Measurements from ENCODE around the gene TEX2. TPM values are rescaled to one million over a fixed set of nuclear protein-coding genes. Genes with fewer than 3 reads are reported as not detected.

TEX2 gene
- total RNA-seq, 1 experiment from 2014 or later = 20.2 TPM

DNA sequence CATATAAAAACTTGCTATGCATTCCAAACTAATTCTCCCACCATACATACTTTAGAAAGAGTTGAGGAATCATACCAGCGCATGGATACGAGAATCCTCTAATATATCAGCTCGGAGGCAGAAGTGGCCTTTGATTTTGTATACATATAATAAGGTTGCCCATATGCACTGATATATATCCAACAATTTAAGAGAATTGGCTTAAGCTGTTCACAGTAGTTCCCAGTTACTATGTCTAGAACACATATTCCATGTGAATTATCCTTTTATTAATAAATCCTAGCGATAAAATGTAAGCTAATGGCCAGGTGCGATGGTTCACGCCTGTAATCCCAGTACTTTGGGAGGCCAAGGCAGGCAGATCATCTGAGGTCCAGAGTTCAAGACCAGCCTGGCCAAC, 113.9 kb downstream of the TEX2 start:
- ChIA-PET CTCF (interaction anchor here (1.3 kb wide), 1 partner anchor 133 kb away, joined by 5 read pairs; no protein-coding TSS in a partner anchor), POLR2A (interaction anchor here (1.4 kb wide), 1 partner anchor 29 kb away, joined by 3 read pairs; no protein-coding TSS in a partner anchor)
- no peaks in the 10 kb centered on the region for H3K4me1 ChIP-seq
- no peak for DNase-seq
- H3K27me3 ChIP-seq (replicated peaks; ENCODE audit: control insufficient read depth, insufficient read depth, low read length) = no peaks in the 10 kb centered on the region
- TF ChIP-seq CTCF (IDR thresholded peaks at IDR 0.05; ENCODE audit: insufficient read depth in 1 of 2, low read depth in 1 of 2, low read length in 1 of 2, severe bottlenecking in 1 of 2, unreplicated experiment in 1 of 2) = no peak
- intact Hi-C loops (cut with micrococcal nuclease; ENCODE audit: unreplicated experiment) = loop anchor here (5.0 kb wide), 1 partner anchor 113 kb away; the partner anchor contains the start of gene TEX2
- H3K9me3 Mint-ChIP-seq (ENCODE audit: unreplicated experiment) = no peaks in the 10 kb centered on the region
- no peak overlapping the region for H3K4me3 ChIP-seq (ENCODE audit: low read depth, low read length)
- no peak overlapping the region for H3K27ac Mint-ChIP-seq (ENCODE audit: unreplicated experiment)
- peaks cover 20% of the 10 kb centered on the region for H3K4me1 Mint-ChIP-seq (ENCODE audit: low read depth, unreplicated experiment)
- no peak overlapping the region for H3K4me3 Mint-ChIP-seq (ENCODE audit: unreplicated experiment)
- no TSS peak for BruUV-seq (replicated peaks)
- H3K36me3 Mint-ChIP-seq (ENCODE audit: insufficient read depth, unreplicated experiment) = peaks cover 21% of the 10 kb centered on the region
- no peaks in the 10 kb centered on the region for H3K36me3 ChIP-seq (ENCODE audit: control insufficient read depth, insufficient read depth, low read length)
- no peaks in the 10 kb centered on the region for H3K27me3 Mint-ChIP-seq (ENCODE audit: insufficient read depth, unreplicated experiment)
- no peaks in the 10 kb centered on the region for H3K9me3 ChIP-seq

GRCh38 chr17:64148699-64149098, 114.4 kb downstream of the TEX2 start:
- ChIA-PET POLR2A (interaction anchor here (1.4 to 1.5 kb wide), 2 partner anchors 11 to 30 kb away, joined by 3 to 5 read pairs; no protein-coding TSS in a partner anchor), CTCF (interaction anchor here (1.3 kb wide), 1 partner anchor 133 kb away, joined by 5 read pairs; no protein-coding TSS in a partner anchor)
- Mint-ChIP-seq H3K27me3 (ENCODE audit: insufficient read depth, unreplicated experiment) (no peaks in the 10 kb centered on the region), H3K4me1 (ENCODE audit: low read depth, unreplicated experiment) (peaks cover 20% of the 10 kb centered on the region), H3K4me3 (ENCODE audit: unreplicated experiment) (peak overlapping the region; percentile 40), H3K36me3 (ENCODE audit: insufficient read depth, unreplicated experiment) (peaks cover 20% of the 10 kb centered on the region), H3K27ac (ENCODE audit: unreplicated experiment) (no peak overlapping the region), H3K9me3 (ENCODE audit: unreplicated experiment) (no peaks in the 10 kb centered on the region)
- no peaks in the 10 kb centered on the region for H3K9me3 ChIP-seq
- no peaks in the 10 kb centered on the region for H3K36me3 ChIP-seq (ENCODE audit: control insufficient read depth, insufficient read depth, low read length)
- TF ChIP-seq CTCF (IDR thresholded peaks at IDR 0.05; ENCODE audit: insufficient read depth in 1 of 2, low read depth in 1 of 2, low read length in 1 of 2, severe bottlenecking in 1 of 2, unreplicated experiment in 1 of 2) = no peak
- H3K27me3 ChIP-seq (replicated peaks; ENCODE audit: control insufficient read depth, insufficient read depth, low read length) = no peaks in the 10 kb centered on the region
- no peaks in the 10 kb centered on the region for H3K4me1 ChIP-seq
- intact Hi-C loops (cut with micrococcal nuclease; ENCODE audit: unreplicated experiment) = loop anchor here (5.0 kb wide), 1 partner anchor 114 kb away; the partner anchor contains the start of gene TEX2
- BruUV-seq (replicated peaks) = no TSS peak
- H3K4me3 ChIP-seq (ENCODE audit: low read depth, low read length) = no peak overlapping the region
- no peak for DNase-seq

DNA sequence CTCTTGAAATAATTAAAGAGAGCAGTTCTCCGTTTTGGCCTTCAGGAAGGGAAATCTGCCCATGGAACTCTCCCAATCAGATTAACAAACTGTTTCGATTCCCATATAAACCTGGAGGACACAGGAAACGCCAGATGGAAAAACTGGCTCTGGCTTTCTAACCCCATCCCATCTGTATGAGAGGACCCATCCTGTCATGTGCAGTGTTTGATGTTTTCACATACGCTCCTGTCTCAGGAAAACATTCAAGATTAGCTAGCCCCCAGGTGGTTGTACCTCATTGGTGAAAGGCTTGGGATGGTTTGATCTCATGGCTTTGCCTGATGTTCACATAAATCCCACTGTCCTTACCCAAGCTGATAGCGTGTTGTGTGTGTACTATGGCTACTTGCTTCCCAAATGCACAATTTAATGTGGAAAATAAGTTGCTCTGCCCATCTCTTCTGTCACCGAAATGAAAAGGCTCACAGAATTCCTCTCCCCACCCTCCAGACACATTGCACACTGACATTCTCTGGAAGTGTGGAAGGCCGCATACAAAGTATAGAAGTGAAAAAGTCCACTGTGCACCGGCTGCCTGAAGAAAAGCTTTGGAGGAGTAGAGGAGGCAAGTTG, 114.9 kb downstream of the TEX2 start:
- Mint-ChIP-seq H3K27me3 (ENCODE audit: insufficient read depth, unreplicated experiment) (no peaks in the 10 kb centered on the region), H3K36me3 (ENCODE audit: insufficient read depth, unreplicated experiment) (peaks cover 14% of the 10 kb centered on the region), H3K4me3 (ENCODE audit: unreplicated experiment) (peak overlapping the region; percentile 40), H3K4me1 (ENCODE audit: low read depth, unreplicated experiment) (peaks cover 20% of the 10 kb centered on the region), H3K27ac (ENCODE audit: unreplicated experiment) (no peak overlapping the region), H3K9me3 (ENCODE audit: unreplicated experiment) (no peaks in the 10 kb centered on the region)
- no peak for DNase-seq
- CTCF ChIA-PET = interaction anchor here (1.3 kb wide), 1 partner anchor 134 kb away, joined by 5 read pairs; no protein-coding TSS in a partner anchor
- H3K27me3 ChIP-seq (replicated peaks; ENCODE audit: control insufficient read depth, insufficient read depth, low read length) = no peaks in the 10 kb centered on the region
- TF ChIP-seq CTCF (IDR thresholded peaks at IDR 0.05; ENCODE audit: insufficient read depth in 1 of 2, low read depth in 1 of 2, low read length in 1 of 2, severe bottlenecking in 1 of 2, unreplicated experiment in 1 of 2) = no peak
- no peaks in the 10 kb centered on the region for H3K36me3 ChIP-seq (ENCODE audit: control insufficient read depth, insufficient read depth, low read length)
- no peaks in the 10 kb centered on the region for H3K4me1 ChIP-seq
- POLR2A ChIA-PET = interaction anchor here (1.4 to 1.5 kb wide), 2 partner anchors 11 to 30 kb away, joined by 3 to 5 read pairs; no protein-coding TSS in a partner anchor
- no peak overlapping the region for H3K4me3 ChIP-seq (ENCODE audit: low read depth, low read length)
- intact Hi-C loops (cut with micrococcal nuclease; ENCODE audit: unreplicated experiment) = loop anchor here (5.0 kb wide), 1 partner anchor 114 kb away; the partner anchor contains the start of gene TEX2
- TSS peak; percentile 27 for BruUV-seq (replicated peaks)
- no peaks in the 10 kb centered on the region for H3K9me3 ChIP-seq
